ENCODE results near the gene AGBL4. TPM values are rescaled to one million over a fixed set of nuclear protein-coding genes. Genes with fewer than 3 reads are reported as not detected.

The AGBL4 gene
- polyA plus RNA-seq, 3 donors: 0.93 to 1.3 (median 1.2) TPM

DNA sequence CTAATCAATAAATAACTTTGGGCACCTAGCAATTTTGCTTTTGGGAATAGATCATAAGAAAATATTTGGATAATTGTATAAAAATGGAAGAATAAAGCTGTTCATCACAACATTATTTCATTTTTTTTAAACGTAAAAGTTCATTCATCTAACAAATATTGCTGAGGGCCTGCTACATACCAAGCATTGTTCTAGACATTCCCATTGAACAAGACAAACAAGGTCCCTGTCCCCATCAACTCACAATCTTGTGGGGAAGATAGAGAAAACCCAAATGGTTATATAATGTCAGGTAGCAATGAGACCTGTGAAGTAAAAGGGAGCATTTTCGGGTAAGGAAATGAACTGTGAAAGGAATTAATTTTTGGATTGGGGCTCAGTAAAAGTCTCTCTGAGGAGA lies 1193.0 kb downstream of the AGBL4 start:
- no peak for DNase-seq

DNA sequence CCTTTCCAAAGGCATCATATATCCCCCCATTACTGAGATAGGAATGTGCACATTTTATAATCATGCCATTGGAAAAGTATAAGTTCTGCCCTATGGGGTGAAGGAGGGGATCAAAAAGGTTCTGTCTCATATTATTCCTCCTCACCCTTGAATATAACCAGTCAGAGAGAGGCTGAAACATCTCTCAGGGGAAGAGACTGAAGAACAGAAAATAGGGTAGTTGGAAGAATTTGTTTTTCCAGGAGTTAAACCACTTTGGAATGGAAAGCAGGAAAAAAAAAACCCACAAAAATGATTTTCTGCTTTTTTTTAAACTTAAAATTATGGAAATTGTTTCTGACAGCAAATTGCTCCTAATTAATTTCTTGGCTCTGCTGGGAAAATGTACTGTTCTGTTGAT lies 1194.3 kb downstream of the AGBL4 start:
- DNase-seq: no peak

DNA sequence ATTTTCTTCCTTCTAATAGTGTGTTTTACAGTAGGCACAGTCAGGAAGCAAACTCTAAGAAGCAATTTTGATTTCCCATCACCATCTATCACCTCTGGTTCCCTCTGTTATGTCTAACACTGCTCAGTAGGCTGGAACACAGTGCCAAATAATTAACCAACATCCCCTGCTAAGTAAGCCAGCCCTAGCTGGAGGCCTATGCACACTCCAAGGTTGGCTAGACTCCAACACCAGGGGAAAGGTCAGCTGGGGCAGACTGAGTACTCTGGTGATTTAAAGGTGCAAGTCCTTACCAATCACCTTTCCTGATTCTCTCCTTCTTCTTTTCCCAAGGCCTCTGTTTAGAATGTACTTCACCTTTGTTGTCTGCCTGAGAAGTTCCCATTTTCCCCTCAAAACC lies 1200.6 kb downstream of the AGBL4 start:
- peak; percentile 75 for DNase-seq

DNA sequence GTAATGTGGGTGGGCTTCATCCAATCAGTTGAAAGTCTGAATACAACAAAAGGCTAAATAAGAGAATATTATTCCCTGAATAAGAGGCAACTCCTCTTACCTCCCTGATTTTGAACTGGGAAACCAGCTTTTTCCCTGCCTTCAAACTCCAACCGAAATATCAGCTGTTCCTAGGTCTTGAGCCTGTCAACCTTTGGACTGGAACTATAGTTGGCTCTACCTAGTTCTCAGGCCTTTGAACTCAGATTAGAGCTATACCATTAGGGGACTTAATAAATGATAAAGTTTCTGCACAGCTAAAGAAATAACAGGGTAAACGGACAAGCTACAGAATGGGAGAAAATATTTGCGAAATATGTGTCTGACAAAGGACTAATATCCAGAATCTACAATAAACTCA lies 1203.3 kb downstream of the AGBL4 start:
- no peak for DNase-seq

DNA sequence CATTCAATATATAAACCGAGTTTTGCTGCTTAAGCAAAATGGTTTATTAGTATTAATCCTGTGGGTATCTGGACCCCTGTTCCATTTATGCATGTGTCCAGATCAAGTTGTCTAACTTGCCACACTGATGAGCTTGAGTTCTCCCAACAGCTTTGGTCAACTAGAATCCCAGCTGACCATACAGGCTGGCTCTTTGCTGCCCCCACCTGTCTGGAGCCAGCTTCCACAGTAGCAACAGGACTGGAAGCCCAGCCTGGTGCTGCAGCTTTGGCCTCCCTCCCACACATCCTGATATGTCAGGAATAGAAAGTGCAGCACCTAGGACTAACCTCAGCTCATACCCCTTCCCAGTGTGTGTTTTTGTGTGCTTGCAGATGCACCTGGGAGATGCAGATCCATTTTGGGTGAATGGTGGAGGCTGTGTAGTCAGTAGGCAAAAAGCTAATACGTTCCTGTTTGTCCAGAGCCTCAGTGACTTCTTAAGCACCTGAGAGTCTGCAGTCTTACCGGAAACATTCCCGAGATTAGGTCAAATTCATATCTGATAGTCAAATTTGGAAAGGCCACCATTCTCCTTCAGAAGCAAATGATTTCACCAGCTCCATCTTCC lies 1206.1 kb downstream of the AGBL4 start:
- peak; percentile 56 for DNase-seq

DNA sequence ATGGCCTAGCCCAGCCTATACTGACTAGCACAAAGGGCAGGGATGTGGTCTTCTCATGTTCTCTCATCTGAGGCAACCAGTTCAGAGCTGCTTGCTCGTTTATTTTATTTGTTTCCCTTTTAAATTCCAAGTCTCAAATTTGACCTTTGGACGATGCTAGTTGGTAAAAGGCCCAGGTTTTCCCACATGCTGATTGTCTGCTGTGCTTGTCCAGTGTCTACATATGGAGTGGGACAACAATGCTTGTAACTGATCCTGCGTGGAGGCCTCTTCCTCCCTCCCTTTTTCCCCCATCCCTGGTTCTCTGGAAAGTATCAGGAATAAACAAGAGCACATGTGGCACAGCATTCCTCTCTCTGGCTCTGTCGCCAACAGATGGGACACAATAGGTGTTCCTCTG lies 1213.0 kb downstream of the AGBL4 start:
- DNase-seq: no peak

DNA sequence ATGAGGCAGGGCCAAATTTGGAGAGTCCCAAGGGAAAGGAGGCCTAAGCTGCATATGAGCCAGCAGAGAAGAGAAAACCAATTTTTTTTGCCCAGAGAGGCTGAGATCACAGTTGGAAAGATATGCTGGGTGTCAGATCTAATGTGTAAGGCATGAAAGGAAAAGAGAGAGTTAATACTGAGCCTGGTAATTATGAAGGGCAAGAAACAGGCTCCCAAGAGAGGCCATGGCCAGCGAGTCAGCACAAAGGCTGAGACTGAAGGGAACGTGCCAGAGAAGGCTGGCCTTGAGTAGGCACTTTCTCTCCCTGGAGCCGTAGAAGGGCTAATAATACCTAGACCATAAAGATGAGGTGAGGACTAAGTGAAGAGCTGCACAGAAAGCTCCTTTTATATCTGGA lies 1215.3 kb downstream of the AGBL4 start:
- no peak for DNase-seq

DNA sequence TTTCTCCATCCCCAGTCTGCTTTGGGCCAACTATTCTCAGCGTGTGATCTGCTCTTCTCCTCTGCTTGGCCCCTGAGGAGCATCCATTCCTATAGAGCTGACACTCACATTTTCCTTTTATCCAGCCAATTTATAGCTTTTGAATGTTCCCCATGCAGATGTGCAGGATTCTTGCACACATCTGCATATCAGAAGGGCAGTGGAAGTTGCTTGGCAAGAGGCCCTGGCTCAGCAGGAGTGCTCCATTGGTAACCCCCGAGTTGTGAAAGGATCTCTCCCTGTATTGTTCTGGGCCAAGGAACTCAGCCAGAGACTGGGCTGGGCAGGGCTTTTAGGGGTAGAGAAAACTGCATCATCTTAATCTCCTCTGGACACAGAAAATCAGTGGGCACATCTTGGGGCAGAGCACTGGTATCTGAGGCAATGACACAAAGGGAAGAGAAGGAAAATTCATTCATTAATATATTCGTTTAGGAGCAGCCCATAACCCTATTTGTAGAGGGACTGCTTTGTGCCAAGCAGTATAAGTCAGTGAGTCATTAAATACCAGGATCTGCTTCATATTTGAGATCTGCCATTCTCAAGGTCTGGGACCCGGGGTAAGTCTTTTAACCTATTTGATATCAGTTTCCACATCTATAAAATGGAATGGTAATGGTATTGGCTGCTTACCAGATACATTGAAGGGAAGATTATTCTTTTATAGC lies 1216.0 kb downstream of the AGBL4 start:
- no peak for DNase-seq

DNA sequence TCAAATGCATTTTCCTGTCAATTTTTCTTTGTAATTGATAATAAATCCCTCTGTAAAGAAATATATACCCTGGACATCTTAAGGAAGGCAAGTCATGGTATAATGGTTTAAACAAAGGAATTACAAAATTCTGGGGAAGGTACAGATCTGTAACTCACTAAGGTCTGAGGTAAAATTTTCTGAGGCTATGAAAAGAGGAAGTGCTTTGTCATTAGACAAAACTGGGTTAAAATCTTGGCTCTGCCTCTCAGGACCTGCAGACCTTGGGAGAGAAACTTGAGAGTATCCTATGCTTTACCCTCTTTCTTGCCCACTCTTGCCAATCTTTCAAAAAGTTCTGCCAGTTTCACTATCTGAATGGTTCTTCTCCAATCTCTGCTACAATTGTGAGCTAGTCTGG lies 1220.3 kb downstream of the AGBL4 start:
- no peak for DNase-seq

DNA sequence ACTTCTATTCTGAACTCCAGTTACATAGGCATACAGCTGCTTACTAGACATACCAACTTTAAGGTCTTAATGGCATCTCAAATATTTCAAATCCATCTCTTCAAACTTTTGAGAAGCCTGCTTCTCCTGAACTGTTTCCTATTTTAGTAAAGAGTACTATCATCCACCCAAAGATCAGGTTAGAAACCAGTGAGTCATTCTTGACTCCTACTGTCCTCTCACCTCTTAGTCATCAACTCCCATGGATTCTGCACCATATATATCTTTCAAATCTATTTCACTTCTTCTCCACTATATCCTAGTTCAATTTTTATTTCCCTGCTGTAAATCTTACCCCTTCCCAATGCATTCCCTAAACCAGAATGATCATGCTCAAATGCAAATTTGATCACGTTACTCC lies 1228.9 kb downstream of the AGBL4 start:
- no peak for DNase-seq

DNA sequence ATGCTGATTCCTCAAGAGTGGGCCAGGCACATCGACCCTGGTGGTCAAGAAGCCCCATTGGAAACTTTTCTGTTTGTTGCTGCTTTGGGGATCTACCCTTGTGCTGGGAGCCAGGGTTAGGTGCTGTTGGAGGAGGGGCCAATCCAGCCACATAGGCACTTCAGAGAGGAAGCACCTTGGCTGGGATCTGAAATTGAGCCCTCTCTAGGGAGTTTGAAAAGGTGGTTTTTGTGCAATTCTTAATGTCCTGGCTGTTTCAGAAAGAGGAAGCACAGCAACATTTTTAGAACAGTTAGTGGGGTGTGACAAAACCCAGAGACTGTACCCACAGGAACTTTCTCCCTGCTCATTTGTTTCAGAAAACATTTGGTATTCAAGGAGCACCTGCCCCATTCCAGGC lies 1229.9 kb downstream of the AGBL4 start:
- DNase-seq: no peak

DNA sequence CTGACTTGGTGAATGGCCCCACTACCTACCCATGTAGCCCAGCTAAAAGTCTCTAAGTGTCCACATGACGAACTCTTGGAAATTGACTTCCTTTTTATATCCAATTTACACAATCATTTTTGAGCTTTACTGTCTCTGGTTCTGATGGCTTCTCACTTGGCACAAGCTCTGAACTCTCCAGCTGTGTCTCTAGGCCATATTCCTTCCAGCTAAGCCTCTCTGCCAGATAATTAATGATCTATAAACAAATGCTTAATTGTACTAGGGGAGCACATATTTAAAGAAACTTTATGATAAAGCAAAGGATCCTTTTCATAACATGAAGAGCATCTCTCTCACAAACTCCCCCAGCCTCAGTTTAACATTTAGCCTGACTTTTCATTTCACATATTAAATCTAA lies 1230.8 kb downstream of the AGBL4 start:
- no peak for DNase-seq

DNA sequence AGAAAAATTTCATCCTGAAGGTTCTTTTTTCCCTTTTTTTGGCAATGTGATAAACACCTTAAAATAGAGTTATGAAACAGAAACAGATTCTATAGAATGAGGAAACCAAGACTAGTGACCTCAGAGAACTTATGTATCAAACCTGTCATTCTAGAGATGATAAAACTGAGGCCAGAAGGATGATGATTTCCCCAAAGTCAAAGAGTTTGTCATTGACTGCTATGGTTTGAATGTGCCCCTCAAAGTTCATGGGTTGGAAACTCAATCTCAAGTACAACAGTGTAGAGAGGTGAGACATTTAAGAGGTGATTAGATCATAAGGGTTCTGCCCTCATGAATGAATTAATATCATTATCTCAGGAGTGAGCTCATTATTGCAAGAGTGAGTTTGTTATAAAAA lies 1233.4 kb downstream of the AGBL4 start:
- DNase-seq: no peak

DNA sequence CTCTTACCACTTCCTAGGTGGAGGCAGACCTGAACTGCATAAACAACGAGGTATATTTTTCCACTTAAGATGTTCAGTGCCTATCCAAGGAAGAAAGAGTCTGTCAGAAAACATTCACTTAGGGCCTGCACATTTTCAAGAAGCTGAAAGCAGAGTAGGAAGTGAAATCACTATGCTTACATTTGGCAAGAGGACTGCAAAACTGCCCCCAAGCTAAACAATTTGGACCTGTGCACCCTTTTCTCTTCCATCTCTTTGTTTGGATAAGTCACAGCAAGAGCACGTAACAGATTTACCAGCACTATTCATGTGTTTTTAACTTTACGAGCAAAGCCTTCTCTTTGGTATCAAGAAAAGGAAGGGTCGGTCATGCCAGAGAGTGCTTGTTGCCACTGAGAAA lies 1233.9 kb downstream of the AGBL4 start:
- no peak for DNase-seq

DNA sequence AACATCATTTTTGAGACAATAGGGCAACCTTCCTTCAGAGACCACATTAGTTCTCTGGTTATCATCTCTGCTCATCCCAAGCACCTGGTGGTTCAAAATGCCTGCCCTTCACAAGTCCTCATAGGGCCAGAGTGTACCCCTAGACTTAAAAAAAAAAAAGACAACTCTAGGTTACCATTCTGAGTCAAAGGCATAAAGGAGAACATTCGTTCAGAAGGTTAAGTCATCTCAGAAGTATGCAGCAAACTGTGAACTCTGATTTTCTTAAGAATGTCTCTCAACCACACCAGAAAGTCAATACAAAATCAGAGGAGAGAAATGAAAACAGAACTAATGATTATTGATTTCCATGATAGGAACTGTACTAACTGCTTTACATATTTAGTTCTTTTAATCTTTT lies 1237.9 kb downstream of the AGBL4 start:
- no peak for DNase-seq

DNA sequence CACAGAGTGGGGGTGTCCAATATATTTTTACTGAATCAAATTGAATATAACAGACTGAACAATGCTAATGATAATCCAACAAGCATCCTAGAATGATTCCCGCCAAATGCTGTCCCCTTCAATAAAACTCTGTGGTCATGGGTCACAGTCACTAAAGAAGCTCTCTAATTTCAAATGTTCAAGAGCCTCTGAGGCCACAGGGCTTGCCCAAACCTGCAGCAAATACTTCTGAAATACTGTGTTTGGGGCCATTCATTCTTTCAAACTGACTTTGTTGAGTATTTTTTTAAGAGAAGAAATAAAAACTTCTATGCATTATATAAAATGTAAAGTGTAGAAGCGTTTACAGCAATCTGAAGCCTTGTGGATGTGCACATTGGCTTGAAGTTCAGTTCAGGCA lies 1239.5 kb downstream of the AGBL4 start:
- no peak for DNase-seq

DNA sequence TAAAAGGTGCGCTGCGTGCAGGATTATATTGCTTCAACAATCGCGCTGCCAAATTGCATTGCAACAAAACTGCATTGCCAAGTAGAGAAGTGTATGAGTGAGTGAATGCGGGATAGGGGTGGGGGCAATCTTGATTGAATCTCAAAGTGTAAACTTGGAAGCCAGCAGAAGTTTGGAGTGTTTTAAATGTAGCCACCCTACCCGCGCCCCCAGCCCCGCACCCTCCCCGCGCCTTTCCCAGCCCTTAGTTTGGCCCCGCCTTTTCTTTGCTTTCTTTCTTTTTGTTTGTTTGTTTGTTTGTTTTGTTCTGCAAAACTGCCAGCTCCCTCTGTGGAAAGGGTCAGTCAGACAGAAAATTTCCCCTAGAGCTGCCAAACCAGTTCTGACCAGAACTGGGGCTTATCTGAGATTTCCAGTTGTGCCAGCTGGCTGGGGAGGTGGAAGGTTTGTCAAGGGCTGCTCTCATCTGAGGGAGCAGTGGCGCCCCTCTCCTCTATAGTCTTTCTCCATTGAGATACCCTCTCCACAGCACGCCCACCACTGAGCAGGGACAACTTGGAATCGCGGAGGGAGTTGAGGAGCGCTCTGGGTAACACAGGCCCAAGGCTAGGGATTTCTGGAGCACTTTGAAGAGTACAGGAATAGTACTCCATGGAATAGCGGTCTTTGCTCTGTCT lies 1246.4 kb downstream of the AGBL4 start:
- DNase-seq: no peak

DNA sequence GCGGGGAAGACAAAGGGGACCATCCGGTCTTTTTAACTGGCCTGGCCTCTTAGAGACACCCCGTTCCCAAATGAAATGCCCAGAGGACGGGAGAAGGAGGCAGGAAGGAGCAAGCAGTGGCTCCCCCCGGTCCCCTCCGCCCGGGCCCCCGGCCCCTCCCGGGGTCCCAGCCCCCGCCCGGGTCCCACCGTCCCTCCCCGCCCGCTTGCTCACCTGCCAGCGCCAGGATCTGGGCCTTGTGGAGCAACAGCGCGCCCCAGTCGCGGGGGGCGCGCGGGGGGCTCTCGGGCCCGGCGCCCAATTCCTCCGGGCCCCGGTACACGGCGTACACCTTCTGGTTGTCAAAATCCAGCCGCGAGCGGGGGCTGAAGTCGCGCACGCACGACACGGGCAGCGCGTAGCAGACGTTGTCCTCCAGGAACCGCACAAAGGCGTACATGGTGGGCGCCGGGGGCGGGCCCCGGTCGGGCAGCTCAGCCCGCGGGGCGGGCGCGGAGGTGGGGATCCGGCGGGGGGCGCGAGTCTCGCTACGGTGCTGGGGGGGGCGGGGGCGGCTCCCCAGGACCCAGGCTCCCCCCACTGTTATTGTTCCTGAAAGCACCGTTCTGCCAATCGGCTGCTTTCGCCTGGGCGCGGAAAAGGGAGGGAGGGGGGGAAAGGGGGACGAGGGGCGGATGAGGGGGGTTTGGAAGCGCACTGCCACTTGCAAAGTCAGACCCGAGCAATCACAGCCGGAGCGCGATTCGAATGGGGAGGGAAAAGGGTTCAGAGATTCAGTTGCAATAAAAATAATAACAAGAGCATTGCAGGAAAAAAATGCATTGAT lies 1247.1 kb downstream of the AGBL4 start, which contains the start of gene BEND5:
Gene BEND5 (minus strand): TSS at position 499 of the 826 bp plus-strand sequence. CDS start 60 bp downstream, at position 439.
- peak; percentile 84 for DNase-seq

DNA sequence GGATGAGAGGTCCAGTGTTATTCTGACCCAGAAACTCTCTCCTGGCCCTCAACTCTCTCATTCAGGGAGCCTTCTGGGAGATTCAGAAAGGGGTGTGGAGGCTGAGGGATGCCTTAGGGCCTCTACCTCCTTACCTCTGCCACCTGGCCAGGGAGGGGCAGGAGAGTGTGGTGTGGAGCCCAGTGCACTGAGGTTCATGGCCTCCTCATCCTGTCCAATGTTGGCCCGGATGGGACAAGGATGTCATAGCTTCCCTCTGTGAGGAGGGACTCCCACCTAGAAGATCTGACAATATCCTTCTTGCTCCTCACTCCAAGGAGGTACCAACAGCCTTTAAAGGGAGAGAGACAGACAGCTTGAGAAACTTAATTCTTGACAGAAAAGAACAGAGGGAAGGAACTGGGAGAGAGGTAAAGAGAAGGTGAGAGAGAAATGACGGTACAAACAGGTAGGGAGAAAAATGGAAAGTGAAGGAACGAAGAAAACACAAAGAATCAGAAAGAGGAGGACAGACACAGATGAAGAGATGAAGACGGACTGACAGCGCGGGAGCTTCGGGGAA lies 1247.8 kb downstream of the AGBL4 start:
- no peak for DNase-seq

DNA sequence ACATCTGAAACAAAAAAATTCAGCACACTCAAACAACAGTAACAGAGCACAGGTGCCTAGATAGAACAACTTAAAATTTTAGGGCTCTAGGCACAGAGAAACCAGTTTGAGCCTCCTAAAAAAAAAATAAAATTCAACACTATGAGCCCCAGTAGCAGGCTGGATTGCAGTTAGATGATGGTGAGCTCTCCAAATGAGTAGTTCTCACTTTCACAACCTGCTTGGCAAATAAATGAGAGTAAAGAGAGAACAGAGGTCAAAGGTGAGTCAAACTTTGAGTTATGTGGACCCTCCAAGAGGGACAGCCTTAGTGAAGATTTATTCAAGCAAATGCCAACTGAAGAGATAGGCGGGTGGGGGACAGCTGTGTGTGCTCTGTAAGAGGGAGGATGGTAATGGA lies 1250.6 kb downstream of the AGBL4 start:
- no peak for DNase-seq

DNA sequence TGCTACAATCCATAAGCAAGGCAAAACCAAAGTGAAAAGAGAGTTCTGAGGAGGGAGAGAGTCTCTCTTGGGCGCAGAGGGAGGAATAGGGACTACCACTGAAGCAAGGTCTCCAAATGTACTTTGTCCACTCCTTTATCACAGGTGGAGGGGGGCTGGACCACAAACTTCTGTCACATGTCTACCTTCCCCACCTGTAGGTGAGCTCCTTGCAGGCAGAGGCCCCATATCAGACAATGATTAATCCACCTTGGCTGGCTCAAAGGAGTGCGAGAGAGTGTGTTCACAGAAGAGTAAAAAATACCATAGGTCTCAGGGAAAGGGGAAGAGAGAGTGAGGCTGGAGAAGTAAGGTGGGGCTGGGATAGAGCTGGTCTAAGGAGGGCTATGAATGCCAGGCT lies 1251.5 kb downstream of the AGBL4 start:
- DNase-seq: no peak

DNA sequence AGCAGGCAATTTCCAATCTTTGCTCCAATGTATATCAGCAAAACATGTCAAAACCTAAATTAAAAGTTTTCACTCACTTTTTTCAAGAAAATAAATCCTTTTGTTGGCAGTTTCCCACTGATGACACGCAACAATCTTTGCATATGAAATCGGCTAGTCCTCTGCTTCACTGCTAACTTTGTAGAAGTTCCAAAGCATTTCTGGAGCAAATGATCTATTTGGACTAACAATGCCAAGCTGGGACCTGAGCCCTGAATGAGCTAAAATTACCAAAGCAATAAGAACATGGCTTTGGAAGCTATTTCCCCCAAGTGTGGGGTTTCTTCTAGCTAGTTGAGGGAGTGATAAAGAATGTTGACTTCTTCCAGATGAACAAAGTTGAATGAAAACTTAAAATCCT lies 1252.2 kb downstream of the AGBL4 start:
- DNase-seq: no peak

Measured in renal pelvis (tissue), 4 donors.